ENCODE data around the gene FOXO1.

FOXO1 gene

GRCh38 chr13:40533072-40533471 lies 133.4 kb downstream of the FOXO1 start:
- TF ChIP-seq FOXM1 (IDR thresholded peaks at IDR 0.05; ENCODE audit: borderline replicate concordance, low read depth) (no peak), MAX (IDR thresholded peaks at IDR 0.05) (no peak), TCF12 (IDR thresholded peaks at IDR 0.05; ENCODE audit: low read depth) (no peak), CEBPB (IDR thresholded peaks at IDR 0.05) (no peak)

- no peak for TF ChIP-seq MAX (IDR thresholded peaks at IDR 0.05)
- TF ChIP-seq TAF1 (IDR thresholded peaks at IDR 0.05; ENCODE audit: low read depth) = no peak
- no peak for TF ChIP-seq TEAD4 (IDR thresholded peaks at IDR 0.05)
- no peak for TF ChIP-seq ZBTB7A (IDR thresholded peaks at IDR 0.05; ENCODE audit: low read depth)
Measured at GRCh38 chr13:40530961-40531360, 135.5 kb downstream of the FOXO1 start.

- no peak for TF ChIP-seq CEBPB (IDR thresholded peaks at IDR 0.05)
- TF ChIP-seq RAD21 (IDR thresholded peaks at IDR 0.05; ENCODE audit: low read depth) = no peak
- TF ChIP-seq USF1 (IDR thresholded peaks at IDR 0.05) = no peak
- TF ChIP-seq EP300 (IDR thresholded peaks at IDR 0.05; ENCODE audit: borderline replicate concordance) = no peak
- TF ChIP-seq NFIC (IDR thresholded peaks at IDR 0.05) = no peak
- TF ChIP-seq TEAD4 (IDR thresholded peaks at IDR 0.05) = no peak
- TF ChIP-seq TAF1 (IDR thresholded peaks at IDR 0.05; ENCODE audit: low read depth) = no peak
- TF ChIP-seq EGR1 (IDR thresholded peaks at IDR 0.05) = no peak
- TF ChIP-seq FOXM1 (IDR thresholded peaks at IDR 0.05; ENCODE audit: borderline replicate concordance, low read depth) = no peak
- TF ChIP-seq MAX (IDR thresholded peaks at IDR 0.05) = no peak
- no peak for TF ChIP-seq CREB1 (IDR thresholded peaks at IDR 0.05; ENCODE audit: low read depth)
- TF ChIP-seq ZBTB7A (IDR thresholded peaks at IDR 0.05; ENCODE audit: low read depth) = no peak
- no peak for TF ChIP-seq YY1 (IDR thresholded peaks at IDR 0.05; ENCODE audit: low read depth)
Measured at GRCh38 chr13:40528881-40529280, 137.6 kb downstream of the FOXO1 start.

- no peak for TF ChIP-seq EGR1 (IDR thresholded peaks at IDR 0.05)
- no peak for TF ChIP-seq REST (IDR thresholded peaks at IDR 0.05; ENCODE audit: low read depth)
- TF ChIP-seq YY1 (IDR thresholded peaks at IDR 0.05; ENCODE audit: low read depth) = no peak
- no peak for TF ChIP-seq NFIC (IDR thresholded peaks at IDR 0.05)
- TF ChIP-seq CEBPB (IDR thresholded peaks at IDR 0.05) = no peak
- TF ChIP-seq CREB1 (IDR thresholded peaks at IDR 0.05; ENCODE audit: low read depth) = no peak
- TF ChIP-seq TEAD4 (IDR thresholded peaks at IDR 0.05) = no peak
- TF ChIP-seq FOXM1 (IDR thresholded peaks at IDR 0.05; ENCODE audit: borderline replicate concordance, low read depth) = no peak
- TF ChIP-seq RAD21 (IDR thresholded peaks at IDR 0.05; ENCODE audit: low read depth) = no peak
- no peak for TF ChIP-seq ZBTB7A (IDR thresholded peaks at IDR 0.05; ENCODE audit: low read depth)
- TF ChIP-seq USF1 (IDR thresholded peaks at IDR 0.05) = no peak
- TF ChIP-seq TCF12 (IDR thresholded peaks at IDR 0.05; ENCODE audit: low read depth) = no peak
- no peak for TF ChIP-seq EP300 (IDR thresholded peaks at IDR 0.05; ENCODE audit: borderline replicate concordance)
- no peak for TF ChIP-seq TAF1 (IDR thresholded peaks at IDR 0.05; ENCODE audit: low read depth)
- no peak for TF ChIP-seq MAX (IDR thresholded peaks at IDR 0.05)
Measured at GRCh38 chr13:40527914-40528313, 138.5 kb downstream of the FOXO1 start.

- no peak for TF ChIP-seq TAF1 (IDR thresholded peaks at IDR 0.05; ENCODE audit: low read depth)
- TF ChIP-seq REST (IDR thresholded peaks at IDR 0.05; ENCODE audit: low read depth) = no peak
- no peak for TF ChIP-seq USF1 (IDR thresholded peaks at IDR 0.05)
- TF ChIP-seq TEAD4 (IDR thresholded peaks at IDR 0.05) = no peak
- no peak for TF ChIP-seq EP300 (IDR thresholded peaks at IDR 0.05; ENCODE audit: borderline replicate concordance)
- no peak for TF ChIP-seq EGR1 (IDR thresholded peaks at IDR 0.05)
- no peak for TF ChIP-seq MAX (IDR thresholded peaks at IDR 0.05)
- no peak for TF ChIP-seq CREB1 (IDR thresholded peaks at IDR 0.05; ENCODE audit: low read depth)
- TF ChIP-seq RAD21 (IDR thresholded peaks at IDR 0.05; ENCODE audit: low read depth) = no peak
- TF ChIP-seq CEBPB (IDR thresholded peaks at IDR 0.05) = no peak
- no peak for TF ChIP-seq NFIC (IDR thresholded peaks at IDR 0.05)
- no peak for TF ChIP-seq ZBTB7A (IDR thresholded peaks at IDR 0.05; ENCODE audit: low read depth)
- TF ChIP-seq YY1 (IDR thresholded peaks at IDR 0.05; ENCODE audit: low read depth) = no peak
- TF ChIP-seq FOXM1 (IDR thresholded peaks at IDR 0.05; ENCODE audit: borderline replicate concordance, low read depth) = no peak
- TF ChIP-seq TCF12 (IDR thresholded peaks at IDR 0.05; ENCODE audit: low read depth) = no peak
Measured at GRCh38 chr13:40522282-40522681, 144.2 kb downstream of the FOXO1 start.
